AG09309 (cell line): ENCODE measurements around the gene C3orf33.

ENCODE experiments used
- DNase-seq: peaks from one replicate; pipeline ENCODE4 v3.0.0-alpha.2; 2010; ENCODE audit warnings: low read depth
- H3K4me3 ChIP-seq: 2 replicates; pipeline ENCODE4 v1.5.1; 2011; ENCODE audit warnings: mild to moderate bottlenecking, low read depth, low read length, moderate library complexity; ENCODE audit not compliant: control insufficient read depth
- CTCF ChIP-seq: IDR thresholded peaks from 2 replicates; pipeline ENCODE4 v1.5.1; 2011; ENCODE audit warnings: mild to moderate bottlenecking, low read depth, low read length, inconsistent platforms; ENCODE audit not compliant: insufficient read depth, control insufficient read depth; ENCODE audit errors: missing control alignments

Gene C3orf33

DNA sequence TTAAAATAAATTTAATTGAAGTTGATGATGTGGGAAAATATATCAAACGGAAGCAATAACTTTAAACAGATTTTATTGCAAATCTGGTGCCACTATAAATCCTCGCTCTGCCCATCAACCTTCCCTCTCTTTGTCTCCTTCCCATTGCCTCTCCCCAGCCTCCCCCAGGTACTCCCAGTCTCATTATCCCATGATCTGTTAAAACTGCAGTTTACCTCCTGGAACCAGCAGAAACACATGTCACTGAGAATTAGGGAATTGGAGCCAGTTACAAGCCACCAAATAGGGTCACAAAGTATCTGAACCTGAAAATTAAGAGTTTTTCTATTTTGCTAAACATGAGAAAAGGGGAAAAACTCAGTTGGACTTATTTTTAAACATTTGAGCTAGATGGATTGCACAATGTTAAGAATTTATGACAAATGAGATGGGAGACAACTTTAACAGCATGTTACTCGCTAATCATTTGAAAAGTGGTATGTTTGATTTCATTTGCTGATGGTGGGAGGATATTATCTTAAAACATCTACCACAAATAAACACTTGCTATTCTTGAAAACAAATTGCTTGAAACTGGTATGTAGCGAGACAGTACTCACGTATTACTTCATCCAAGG is 63.6 kb downstream of the C3orf33 start:
- no peak for DNase-seq
- no peak for TF ChIP-seq CTCF
- no peak overlapping the region for H3K4me3 ChIP-seq

DNA sequence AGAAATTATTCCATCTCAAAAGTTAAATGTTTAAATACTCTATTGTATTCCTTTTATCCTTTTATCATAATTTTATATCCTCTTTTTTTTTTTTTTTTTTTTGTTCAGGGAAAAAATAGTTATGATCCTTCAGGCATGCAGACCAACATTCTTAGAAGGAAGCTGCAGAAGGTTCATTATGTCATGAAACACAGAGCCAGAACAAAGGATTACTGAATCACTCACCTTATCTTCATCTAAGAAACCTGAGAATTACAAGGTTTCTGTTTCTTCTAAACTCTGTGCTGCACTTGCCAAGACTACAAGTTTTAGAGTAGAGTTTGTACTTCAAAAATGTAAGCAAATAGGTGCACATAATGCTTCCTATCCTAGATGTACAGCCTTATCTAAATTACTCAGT is 64.5 kb downstream of the C3orf33 start:
- no peak for DNase-seq
- TF ChIP-seq CTCF = no peak
- no peak overlapping the region for H3K4me3 ChIP-seq

DNA sequence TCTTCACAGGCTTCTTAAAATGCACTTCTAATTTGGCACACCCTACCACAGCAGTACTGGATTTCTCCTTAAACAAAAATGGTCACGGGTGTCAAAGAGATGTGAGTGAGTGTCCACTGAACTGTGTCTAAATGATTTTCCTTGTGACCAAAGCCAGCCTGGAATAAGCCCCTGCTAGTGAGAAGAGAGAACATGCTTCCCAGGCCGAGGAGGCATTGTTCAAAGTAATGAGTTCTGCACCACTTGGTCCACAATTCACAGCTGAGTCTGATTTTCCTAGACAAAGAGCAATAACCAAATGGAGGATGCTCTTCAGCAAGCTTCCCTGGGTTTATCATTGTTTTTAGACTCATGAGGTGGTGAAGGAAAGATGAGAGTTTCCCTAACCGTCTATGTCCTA is 65.0 kb downstream of the C3orf33 start:
- H3K4me3 ChIP-seq = no peak overlapping the region
- no peak for DNase-seq
- TF ChIP-seq CTCF = no peak

GRCh38 chr3:155739154-155739553 is 66.9 kb downstream of the C3orf33 start:
- no peak for DNase-seq
- no peak for TF ChIP-seq CTCF
- no peak overlapping the region for H3K4me3 ChIP-seq

- DNase-seq = no peak
- no peak overlapping the region for H3K4me3 ChIP-seq
- no peak for TF ChIP-seq CTCF
Observed at GRCh38 chr3:155738580-155739076, 67.5 kb downstream of the C3orf33 start.

DNA sequence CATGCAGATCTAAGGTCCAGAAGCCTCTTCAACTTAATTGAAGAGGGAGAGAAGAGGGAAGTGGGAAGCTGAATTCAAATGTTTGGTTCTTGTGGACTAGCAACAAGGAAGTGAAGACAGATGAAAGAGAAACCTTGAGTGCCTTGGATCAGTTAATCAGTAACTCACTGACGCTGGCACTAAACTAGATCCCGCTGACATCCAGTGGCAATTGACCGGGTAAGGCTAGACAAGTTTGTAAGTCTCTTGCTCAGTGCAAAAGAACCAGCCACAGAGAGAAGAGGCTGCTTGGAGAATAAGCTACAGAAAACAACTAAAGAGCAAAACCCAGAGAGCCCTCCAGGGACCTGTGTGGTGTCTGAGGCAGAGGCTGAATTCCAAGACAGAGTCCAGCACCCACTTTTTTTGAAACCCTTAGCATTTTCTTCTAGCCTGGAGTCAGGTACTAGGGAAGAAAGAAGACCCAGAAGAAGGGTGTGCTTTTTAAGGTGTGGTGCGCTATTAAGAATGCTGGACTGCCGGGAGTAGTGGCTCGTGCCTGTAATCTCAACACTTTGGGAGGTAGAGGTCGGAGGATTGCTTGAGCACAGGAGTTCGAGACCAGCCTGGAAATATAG is 68.1 kb downstream of the C3orf33 start:
- DNase-seq = no peak
- no peak for TF ChIP-seq CTCF
- H3K4me3 ChIP-seq = no peak overlapping the region
